ENCODE measurements around the gene BCDIN3D. TPM values are rescaled to one million over a fixed set of nuclear protein-coding genes. Genes with fewer than 3 reads are reported as not detected.
A peak's percentile ranks its signal among the peaks of the same experiment; 100 is the strongest.

The BCDIN3D gene
- total RNA-seq, 1 experiment from 2014 or later: 1.4 TPM

- Histone ChIP-seq H3K4me3 (ENCODE audit: insufficient read depth, low read depth, low read length) (no peak overlapping the region), H3K27me3 (ENCODE audit: control insufficient read depth, insufficient read depth, low read length) (no peaks in the 10 kb centered on the region; the same call in 1 of the 2 replicates), H3K36me3 (replicated peaks; ENCODE audit: control insufficient read depth, insufficient read depth, low read length) (no peaks in the 10 kb centered on the region)
- DNase-seq: no peak
Measured at GRCh38 chr12:49853671-49854070, 10.8 kb upstream of the BCDIN3D start.

GRCh38 chr12:49847161-49847560 lies 4.3 kb upstream of the BCDIN3D start:
- DNase-seq: no peak
- Histone ChIP-seq H3K27me3 (ENCODE audit: control insufficient read depth, insufficient read depth, low read length) (no peaks in the 10 kb centered on the region; the same call in 1 of the 2 replicates), H3K36me3 (replicated peaks; ENCODE audit: control insufficient read depth, insufficient read depth, low read length) (no peaks in the 10 kb centered on the region), H3K4me3 (ENCODE audit: insufficient read depth, low read depth, low read length) (no peak overlapping the region)

GRCh38 chr12:49846032-49846431 lies 3.1 kb upstream of the BCDIN3D start:
- H3K4me3 ChIP-seq (ENCODE audit: insufficient read depth, low read depth, low read length): no peak overlapping the region
- no peaks in the 10 kb centered on the region; the same call in 1 of the 2 replicates for H3K27me3 ChIP-seq (ENCODE audit: control insufficient read depth, insufficient read depth, low read length)
- no peaks in the 10 kb centered on the region for H3K36me3 ChIP-seq (replicated peaks; ENCODE audit: control insufficient read depth, insufficient read depth, low read length)
- no peak for DNase-seq

GRCh38 chr12:49843876-49844437 lies 1.1 kb upstream of the BCDIN3D start:
- no peak for DNase-seq
- H3K4me3 ChIP-seq (ENCODE audit: insufficient read depth, low read depth, low read length): no peak overlapping the region

GRCh38 chr12:49843411-49843810 lies 505 bp upstream of the BCDIN3D start:
- H3K36me3 ChIP-seq (replicated peaks; ENCODE audit: control insufficient read depth, insufficient read depth, low read length): no peaks in the 10 kb centered on the region
- H3K4me3 ChIP-seq (ENCODE audit: insufficient read depth, low read depth, low read length): peak overlapping the region; percentile 80
- H3K27me3 ChIP-seq (ENCODE audit: control insufficient read depth, insufficient read depth, low read length): no peaks in the 10 kb centered on the region
- DNase-seq: no peak

More at GRCh38 chr12:49843876-49844437, 1.1 kb upstream of the BCDIN3D start:
- Histone ChIP-seq H3K36me3 (replicated peaks; ENCODE audit: control insufficient read depth, insufficient read depth, low read length) (no peaks in the 10 kb centered on the region), H3K27me3 (ENCODE audit: control insufficient read depth, insufficient read depth, low read length) (no peaks in the 10 kb centered on the region; the same call in 1 of the 2 replicates)

- no peak overlapping the region for H3K4me3 ChIP-seq (ENCODE audit: insufficient read depth, low read depth, low read length)
- no peaks in the 10 kb centered on the region for H3K36me3 ChIP-seq (replicated peaks; ENCODE audit: control insufficient read depth, insufficient read depth, low read length)
- no peaks in the 10 kb centered on the region for H3K27me3 ChIP-seq (ENCODE audit: control insufficient read depth, insufficient read depth, low read length)
- peak; percentile 68 for DNase-seq
Measured at GRCh38 chr12:49838973-49839633, 3.8 kb downstream of the BCDIN3D start.

GRCh38 chr12:49832836-49833421 lies 10.0 kb downstream of the BCDIN3D start:
- Histone ChIP-seq H3K4me3 (ENCODE audit: insufficient read depth, low read depth, low read length) (no peak overlapping the region), H3K27me3 (ENCODE audit: control insufficient read depth, insufficient read depth, low read length) (no peaks in the 10 kb centered on the region), H3K36me3 (replicated peaks; ENCODE audit: control insufficient read depth, insufficient read depth, low read length) (no peaks in the 10 kb centered on the region)
- no peak for DNase-seq

- Histone ChIP-seq H3K27me3 (ENCODE audit: control insufficient read depth, insufficient read depth, low read length) (no peaks in the 10 kb centered on the region), H3K4me3 (ENCODE audit: insufficient read depth, low read depth, low read length) (no peak overlapping the region)
- DNase-seq: no peak
Measured at GRCh38 chr12:49831717-49832116, 11.2 kb downstream of the BCDIN3D start.

GRCh38 chr12:49828133-49829091 lies 14.5 kb downstream of the BCDIN3D start, which contains the start of gene NCKAP5L:
TSS of gene NCKAP5L (minus strand) at chr12:49828413. CDS start at chr12:49804044, 24,369 bp downstream.
- DNase-seq: peak; percentile 99
- Histone ChIP-seq H3K4me3 (ENCODE audit: insufficient read depth, low read depth, low read length) (peak within 1 kb of the TSS; percentile 79), H3K27me3 (ENCODE audit: control insufficient read depth, insufficient read depth, low read length) (no peaks in the 10 kb centered on the region), H3K36me3 (replicated peaks; ENCODE audit: control insufficient read depth, insufficient read depth, low read length) (no peaks in the 10 kb centered on the region; the same call in 1 of the 2 replicates)

More at GRCh38 chr12:49831717-49832116, 11.2 kb downstream of the BCDIN3D start:
- no peaks in the 10 kb centered on the region for H3K36me3 ChIP-seq (replicated peaks; ENCODE audit: control insufficient read depth, insufficient read depth, low read length)

GRCh38 chr12:49827401-49828099 lies 15.4 kb downstream of the BCDIN3D start:
- peak; percentile 97 for DNase-seq
- Histone ChIP-seq H3K36me3 (replicated peaks; ENCODE audit: control insufficient read depth, insufficient read depth, low read length) (no peaks in the 10 kb centered on the region; the same call in 1 of the 2 replicates), H3K27me3 (ENCODE audit: control insufficient read depth, insufficient read depth, low read length) (no peaks in the 10 kb centered on the region), H3K4me3 (ENCODE audit: insufficient read depth, low read depth, low read length) (peak overlapping the region; percentile 79)

- Histone ChIP-seq H3K36me3 (replicated peaks; ENCODE audit: control insufficient read depth, insufficient read depth, low read length) (no peaks in the 10 kb centered on the region; the same call in 1 of the 2 replicates), H3K27me3 (ENCODE audit: control insufficient read depth, insufficient read depth, low read length) (no peaks in the 10 kb centered on the region), H3K4me3 (ENCODE audit: insufficient read depth, low read depth, low read length) (peak overlapping the region; percentile 79)
- DNase-seq: no peak
Measured at GRCh38 chr12:49827051-49827400, 15.9 kb downstream of the BCDIN3D start.

- Histone ChIP-seq H3K4me3 (ENCODE audit: insufficient read depth, low read depth, low read length) (no peak overlapping the region), H3K27me3 (ENCODE audit: control insufficient read depth, insufficient read depth, low read length) (no peaks in the 10 kb centered on the region), H3K36me3 (replicated peaks; ENCODE audit: control insufficient read depth, insufficient read depth, low read length) (no peaks in the 10 kb centered on the region; the same call in none of the 2 replicates)
- no peak for DNase-seq
Measured at GRCh38 chr12:49825971-49826421, 16.9 kb downstream of the BCDIN3D start.

- no peak overlapping the region for H3K4me3 ChIP-seq (ENCODE audit: insufficient read depth, low read depth, low read length)
Measured at GRCh38 chr12:49825360-49825970, 17.4 kb downstream of the BCDIN3D start.

More at GRCh38 chr12:49825360-49825970, 17.4 kb downstream of the BCDIN3D start:
- H3K36me3 ChIP-seq (replicated peaks; ENCODE audit: control insufficient read depth, insufficient read depth, low read length): no peaks in the 10 kb centered on the region; the same call in none of the 2 replicates
- peak; percentile 66 for DNase-seq
- H3K27me3 ChIP-seq (ENCODE audit: control insufficient read depth, insufficient read depth, low read length): no peaks in the 10 kb centered on the region

Measured in H7 (cell line).